Globus pallidus (tissue), 1 donor: Measurements from ENCODE around the gene MARVELD2.

Experiments used
- DNase-seq: peaks from one replicate; pipeline ENCODE4 v3.0.0-alpha.2; 2015; ENCODE audit warnings: low spot score

MARVELD2 gene

DNA sequence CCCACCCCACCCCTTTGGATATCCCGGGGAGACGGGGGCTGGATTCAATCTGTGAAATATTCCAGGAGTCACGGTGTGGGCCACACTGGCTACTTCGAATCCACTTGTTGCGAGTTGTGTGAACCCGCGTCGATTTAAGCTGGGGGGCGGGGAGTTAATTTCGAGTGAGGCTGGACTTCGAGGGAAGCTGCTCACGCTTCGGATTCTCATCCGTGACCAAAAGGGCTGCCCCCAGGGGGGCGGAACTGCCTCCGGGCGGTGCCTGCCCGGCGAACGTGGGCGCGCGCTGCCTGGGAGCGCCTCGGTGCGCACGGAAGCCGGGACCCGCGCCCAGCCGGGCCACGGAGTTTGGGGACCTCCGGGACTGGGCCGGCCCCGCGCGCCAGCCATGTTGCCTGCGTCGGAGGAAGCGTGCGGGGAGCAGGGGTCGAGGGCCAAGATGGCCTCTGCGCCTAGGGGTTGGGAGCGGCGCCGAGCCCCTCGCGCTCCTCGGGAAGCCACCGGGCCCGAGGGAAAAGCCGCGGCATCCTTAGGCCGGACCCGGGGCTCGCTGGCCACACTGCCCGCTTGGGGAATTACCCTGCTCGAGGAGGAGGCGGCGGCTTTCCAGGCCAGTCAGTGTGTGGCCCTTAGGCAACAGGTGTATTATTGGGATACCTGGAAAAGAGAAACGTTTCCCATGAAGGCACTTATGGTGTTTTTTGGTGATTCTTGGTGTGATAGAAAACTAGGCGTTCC lies 78.6 kb downstream of the MARVELD2 start:
- no peak for DNase-seq
